ENCODE measurements around the gene TSHR. TPM values are rescaled to one million over a fixed set of nuclear protein-coding genes. Genes with fewer than 3 reads are reported as not detected.
"Not testable (repeated sequence)": the region's sequence is repeated elsewhere in the genome, so short reads cannot be mapped to it uniquely, and the experiment has no call there.

TSHR gene
- total RNA-seq, 1 donor from 2014 or later, result not detected

DNA sequence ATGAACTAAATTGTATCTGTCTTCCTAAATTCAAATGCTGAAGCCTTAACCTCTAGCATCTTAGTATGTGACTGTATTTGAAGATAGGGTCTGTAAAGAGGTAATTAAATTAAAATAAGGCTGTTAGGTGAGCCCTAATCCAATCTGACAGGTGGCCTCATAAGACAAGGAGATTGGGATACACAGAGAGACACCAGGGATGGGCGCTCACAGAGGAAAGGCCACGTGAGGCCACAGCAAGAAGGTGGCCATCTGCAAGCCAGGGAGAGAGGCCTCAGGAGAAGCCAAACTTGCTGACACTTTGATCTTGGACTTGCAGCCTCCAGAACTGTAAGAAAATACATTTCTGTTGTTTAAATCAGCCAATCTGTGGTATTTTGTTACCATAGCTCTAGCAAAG, 154.8 kb downstream of the TSHR start:
- H3K4me3 ChIP-seq (ENCODE audit: low read depth, low read length), result no peak overlapping the region
- H3K27me3 ChIP-seq (ENCODE audit: control insufficient read depth, insufficient read depth, low read length), result no peaks in the 10 kb centered on the region
- TF ChIP-seq, protein P1, sequence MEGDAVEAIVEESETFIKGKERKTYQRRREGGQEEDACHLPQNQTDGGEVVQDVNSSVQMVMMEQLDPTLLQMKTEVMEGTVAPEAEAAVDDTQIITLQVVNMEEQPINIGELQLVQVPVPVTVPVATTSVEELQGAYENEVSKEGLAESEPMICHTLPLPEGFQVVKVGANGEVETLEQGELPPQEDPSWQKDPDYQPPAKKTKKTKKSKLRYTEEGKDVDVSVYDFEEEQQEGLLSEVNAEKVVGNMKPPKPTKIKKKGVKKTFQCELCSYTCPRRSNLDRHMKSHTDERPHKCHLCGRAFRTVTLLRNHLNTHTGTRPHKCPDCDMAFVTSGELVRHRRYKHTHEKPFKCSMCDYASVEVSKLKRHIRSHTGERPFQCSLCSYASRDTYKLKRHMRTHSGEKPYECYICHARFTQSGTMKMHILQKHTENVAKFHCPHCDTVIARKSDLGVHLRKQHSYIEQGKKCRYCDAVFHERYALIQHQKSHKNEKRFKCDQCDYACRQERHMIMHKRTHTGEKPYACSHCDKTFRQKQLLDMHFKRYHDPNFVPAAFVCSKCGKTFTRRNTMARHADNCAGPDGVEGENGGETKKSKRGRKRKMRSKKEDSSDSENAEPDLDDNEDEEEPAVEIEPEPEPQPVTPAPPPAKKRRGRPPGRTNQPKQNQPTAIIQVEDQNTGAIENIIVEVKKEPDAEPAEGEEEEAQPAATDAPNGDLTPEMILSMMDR (IDR thresholded peaks at IDR 0.05; ENCODE audit: insufficient read depth, low read length, poor library complexity, severe bottlenecking), result no peak
- no peaks in the 10 kb centered on the region for H3K36me3 ChIP-seq (ENCODE audit: control insufficient read depth, insufficient read depth, low read length)
- no peak for DNase-seq (ENCODE audit: low read depth)

DNA sequence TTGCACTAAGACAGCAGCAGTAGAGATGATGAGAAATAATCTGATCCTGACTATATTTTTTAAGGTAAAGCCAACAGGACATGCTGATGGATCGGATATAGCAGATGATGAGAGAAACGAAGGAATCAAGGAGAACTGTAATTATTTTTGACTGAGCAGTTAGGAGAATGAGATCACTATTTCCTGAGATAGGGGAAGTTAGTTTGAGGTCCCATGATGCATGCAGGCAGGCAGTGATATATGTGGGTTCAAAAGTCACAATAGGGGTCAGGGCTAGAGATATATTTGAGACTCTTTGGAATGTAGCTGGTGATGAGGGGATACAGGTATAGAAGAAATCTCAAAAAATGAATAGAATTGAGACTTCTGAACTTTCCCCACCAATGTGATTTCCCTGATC, 157.8 kb downstream of the TSHR start:
- Histone ChIP-seq H3K27me3 (ENCODE audit: control insufficient read depth, insufficient read depth, low read length) (no peaks in the 10 kb centered on the region), H3K4me3 (ENCODE audit: low read depth, low read length) (no peak overlapping the region), H3K36me3 (ENCODE audit: control insufficient read depth, insufficient read depth, low read length) (no peaks in the 10 kb centered on the region)
- no peak for DNase-seq (ENCODE audit: low read depth)
- TF ChIP-seq, protein P1 (IDR thresholded peaks at IDR 0.05; ENCODE audit: insufficient read depth, low read length, poor library complexity, severe bottlenecking), result no peak

DNA sequence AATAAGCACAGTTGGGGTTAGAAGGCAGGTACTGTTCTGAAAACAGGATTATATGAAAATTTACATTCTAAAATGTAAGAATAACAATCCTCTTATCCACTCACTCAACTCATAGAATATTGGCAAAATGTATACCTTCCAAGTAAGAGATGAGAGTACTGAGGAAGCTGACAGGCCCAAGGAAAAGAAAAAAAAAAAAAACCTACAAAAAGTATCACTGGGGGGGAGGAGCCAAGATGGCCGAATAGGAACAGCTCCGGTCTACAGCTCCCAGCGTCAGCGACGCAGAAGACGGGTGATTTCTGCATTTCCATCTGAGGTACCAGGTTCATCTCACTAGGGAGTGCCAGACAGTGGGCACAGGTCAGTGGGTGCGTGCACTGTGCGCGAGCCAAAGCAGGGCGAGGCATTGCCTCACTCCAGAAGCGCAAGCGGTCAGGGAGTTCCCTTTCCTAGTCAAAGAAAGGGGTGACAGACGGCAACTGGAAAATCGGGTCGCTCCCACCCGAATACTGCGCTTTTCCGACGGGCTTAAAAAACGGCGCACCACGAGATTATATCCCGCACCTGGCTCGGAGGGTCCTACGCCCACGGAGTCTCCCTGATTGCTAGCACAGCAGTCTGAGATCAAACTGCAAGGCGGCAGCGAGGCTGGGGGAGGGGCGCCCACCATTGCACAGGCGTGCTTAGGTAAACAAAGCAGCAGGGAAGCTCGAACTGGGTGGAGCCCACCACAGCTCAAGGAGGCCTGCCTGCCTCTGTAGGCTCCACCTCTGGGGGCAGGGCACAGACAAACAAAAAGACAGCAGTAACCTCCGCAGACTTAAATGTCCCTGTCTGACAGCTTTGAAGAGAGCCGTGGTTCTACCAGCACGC, 158.8 kb downstream of the TSHR start:
- H3K4me3 ChIP-seq (ENCODE audit: low read depth, low read length); DNase-seq (ENCODE audit: low read depth); H3K27me3 ChIP-seq (ENCODE audit: control insufficient read depth, insufficient read depth, low read length); H3K36me3 ChIP-seq (ENCODE audit: control insufficient read depth, insufficient read depth, low read length): not testable (repeated sequence)

DNA sequence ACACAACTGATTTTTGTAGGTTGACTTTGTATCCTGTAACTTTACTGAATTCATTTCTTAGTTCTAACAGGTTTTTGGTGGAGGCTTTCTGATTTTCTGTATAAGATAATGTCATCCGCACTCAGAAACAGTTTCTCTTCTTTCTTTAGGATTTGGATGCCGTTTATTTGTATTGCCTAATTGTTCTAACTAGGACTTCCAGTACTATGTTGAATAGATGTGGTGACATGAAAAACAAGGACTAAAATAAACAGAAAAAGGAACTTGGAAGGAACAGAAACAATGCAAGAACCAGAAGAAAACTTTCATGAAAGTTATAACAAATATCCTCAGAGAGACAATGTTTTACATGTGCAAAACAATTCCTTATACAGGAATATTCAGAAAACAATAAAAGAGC, 165.1 kb downstream of the TSHR start:
- no peak overlapping the region for H3K4me3 ChIP-seq (ENCODE audit: low read depth, low read length)
- H3K27me3 ChIP-seq (ENCODE audit: control insufficient read depth, insufficient read depth, low read length), result no peaks in the 10 kb centered on the region
- no peak for DNase-seq (ENCODE audit: low read depth)
- no peaks in the 10 kb centered on the region for H3K36me3 ChIP-seq (ENCODE audit: control insufficient read depth, insufficient read depth, low read length)
- TF ChIP-seq, protein P1 (IDR thresholded peaks at IDR 0.05; ENCODE audit: insufficient read depth, low read length, poor library complexity, severe bottlenecking), result no peak

DNA sequence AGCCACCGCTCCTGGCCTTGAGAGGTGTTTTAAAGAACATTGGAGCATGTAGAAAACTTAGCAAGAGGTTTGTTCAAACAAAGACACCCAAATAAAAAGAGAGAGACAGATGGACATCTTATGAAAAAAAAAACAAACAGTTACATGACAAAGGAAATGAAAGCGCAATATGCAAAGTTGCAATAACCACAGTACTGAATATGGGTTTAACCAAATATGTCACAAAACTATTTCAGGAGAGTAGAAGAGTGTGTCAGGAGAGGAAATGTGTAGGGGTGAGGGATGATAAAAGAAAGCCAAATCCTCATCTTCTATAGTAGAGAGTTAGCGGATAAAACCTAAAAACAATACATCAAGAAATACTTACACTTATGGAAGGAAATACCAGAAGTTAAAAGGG, 166.9 kb downstream of the TSHR start:
- DNase-seq (ENCODE audit: low read depth), result no peak
- Histone ChIP-seq H3K36me3 (ENCODE audit: control insufficient read depth, insufficient read depth, low read length) (no peaks in the 10 kb centered on the region), H3K27me3 (ENCODE audit: control insufficient read depth, insufficient read depth, low read length) (no peaks in the 10 kb centered on the region), H3K4me3 (ENCODE audit: low read depth, low read length) (no peak overlapping the region)
- TF ChIP-seq, protein P1 (IDR thresholded peaks at IDR 0.05; ENCODE audit: insufficient read depth, low read length, poor library complexity, severe bottlenecking), result no peak

DNA sequence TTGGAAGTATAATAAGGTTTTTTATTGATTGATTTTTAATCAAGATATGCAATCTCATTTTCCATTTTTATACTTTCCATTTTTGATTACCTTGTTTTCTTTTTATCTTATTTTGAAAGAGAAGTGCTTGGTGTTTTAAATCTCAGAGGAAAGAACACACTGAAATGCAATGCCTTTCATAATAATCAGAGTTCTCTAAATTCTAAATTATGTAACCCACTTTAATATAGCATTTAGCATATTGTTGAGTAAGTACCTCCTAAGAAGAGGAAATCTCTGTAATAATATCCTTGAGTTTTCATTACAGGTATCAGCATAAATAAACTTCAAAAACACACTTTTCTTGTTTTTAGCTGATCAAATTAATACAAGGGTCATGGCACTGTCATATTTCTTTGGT, 168.4 kb downstream of the TSHR start:
- TF ChIP-seq, protein P1 (IDR thresholded peaks at IDR 0.05; ENCODE audit: insufficient read depth, low read length, poor library complexity, severe bottlenecking), result no peak
- no peak overlapping the region for H3K4me3 ChIP-seq (ENCODE audit: low read depth, low read length)
- H3K27me3 ChIP-seq (ENCODE audit: control insufficient read depth, insufficient read depth, low read length), result no peaks in the 10 kb centered on the region
- no peak for DNase-seq (ENCODE audit: low read depth)
- H3K36me3 ChIP-seq (ENCODE audit: control insufficient read depth, insufficient read depth, low read length), result no peaks in the 10 kb centered on the region
